Upper lobe of right lung (tissue), 1 donor: Measurements from ENCODE around the gene GRAMD2B. TPM values are rescaled to one million over a fixed set of nuclear protein-coding genes. Genes with fewer than 3 reads are reported as not detected.
"Not testable (repeated sequence)": the region's sequence is repeated elsewhere in the genome, so short reads cannot be mapped to it uniquely, and the experiment has no call there.

Experiments used
- ATAC-seq: fragments of 200-7000 bp; cut with Tn5 transposase; one replicate; pipeline ENCODE4 v1.9.1; 2020; ENCODE audit warnings: mild to moderate bottlenecking, moderate library complexity
- DNase-seq: peaks from one replicate; pipeline ENCODE4 v3.0.0-alpha.2; 2020
- H3K27ac ChIP-seq: fragments of 200-600 bp; one replicate; pipeline ENCODE4 v1.8.0; 2022
- H3K27me3 ChIP-seq: fragments of 200-600 bp; one replicate; pipeline ENCODE4 v1.8.0; 2022; ENCODE audit warnings: mild to moderate bottlenecking
- H3K36me3 ChIP-seq: fragments of 200-600 bp; one replicate; pipeline ENCODE4 v1.8.0; 2022
- H3K4me1 ChIP-seq: fragments of 200-600 bp; one replicate; pipeline ENCODE4 v1.8.0; 2022
- H3K4me3 ChIP-seq: fragments of 200-600 bp; one replicate; pipeline ENCODE4 v1.8.0; 2022; ENCODE audit warnings: mild to moderate bottlenecking
- H3K9me3 ChIP-seq: fragments of 200-600 bp; one replicate; pipeline ENCODE4 v1.8.0; 2022
- CTCF ChIP-seq: fragments of 200-600 bp; IDR thresholded peaks from one replicate; pipeline ENCODE4 v1.8.0; 2022; ENCODE audit warnings: antibody characterized with exemption
- intact Hi-C: fragments of 100-400 bp; cut with DNase I; formaldehyde crosslinking; loops from one replicate; pipeline ENCODE4 v1.11.0; 2022
- total RNA-seq: library from RNA; stranded (reverse); fragmentation: NEBNext Ultra II Directional; extraction: Animal tissue kit (Norgen Biotek cat#: 25700); gene quantifications from one replicate; pipeline ENCODE4 v1.2.1, GENCODE V29; 2021
- donor health status: DM: no; HTN: yes; CAD: no; lungs with severe emphysema.

The GRAMD2B gene
- total RNA-seq, 1 donor from 2014 or later, result 17.0 TPM

GRCh38 chr5:126516852-126517251 is 93.6 kb downstream of the GRAMD2B start:
- no peak for TF ChIP-seq CTCF
- Histone ChIP-seq H3K4me3 (no peak overlapping the region), H3K27me3 (no peaks in the 10 kb centered on the region), H3K27ac (no peak overlapping the region), H3K4me1 (peaks cover 41% of the 10 kb centered on the region), H3K9me3 (no peaks in the 10 kb centered on the region), H3K36me3 (no peaks in the 10 kb centered on the region)
- DNase-seq, result no peak
- intact Hi-C loops, result no loop called here
- no peak for ATAC-seq

- DNase-seq, result peak; percentile 86
- H3K4me3 ChIP-seq, H3K9me3 ChIP-seq, intact Hi-C loops, H3K27me3 ChIP-seq, H3K36me3 ChIP-seq: not testable (repeated sequence)
- Histone ChIP-seq H3K4me1 (peaks cover 53% of the 10 kb centered on the region), H3K27ac (peak overlapping the region; percentile 58)
- ATAC-seq, result peak; percentile 56
Observed at GRCh38 chr5:126519223-126519622, 96.0 kb downstream of the GRAMD2B start.

- Histone ChIP-seq H3K9me3 (no peaks in the 10 kb centered on the region), H3K36me3 (no peaks in the 10 kb centered on the region), H3K4me1 (peaks cover 53% of the 10 kb centered on the region), H3K27ac (peak overlapping the region; percentile 58), H3K27me3 (no peaks in the 10 kb centered on the region), H3K4me3 (no peak overlapping the region)
- DNase-seq (no peak), ATAC-seq (peak; percentile 10)
- intact Hi-C loops, result no loop called here
- no peak for TF ChIP-seq CTCF
Observed at GRCh38 chr5:126519637-126520592, 96.7 kb downstream of the GRAMD2B start.

- intact Hi-C loops, result no loop called here
- Histone ChIP-seq H3K4me1 (peaks cover 52% of the 10 kb centered on the region), H3K36me3 (no peaks in the 10 kb centered on the region), H3K27me3 (no peaks in the 10 kb centered on the region), H3K9me3 (no peaks in the 10 kb centered on the region), H3K4me3 (no peak overlapping the region), H3K27ac (peak overlapping the region; percentile 58)
- ATAC-seq, result no peak
- TF ChIP-seq CTCF, result no peak
- no peak for DNase-seq
Observed at GRCh38 chr5:126520593-126520953, 97.4 kb downstream of the GRAMD2B start.

- H3K27ac ChIP-seq, result no peak overlapping the region
- H3K27me3 ChIP-seq, result no peaks in the 10 kb centered on the region
- no peak for ATAC-seq
- no peaks in the 10 kb centered on the region for H3K9me3 ChIP-seq
- TF ChIP-seq CTCF, result no peak
- no peaks in the 10 kb centered on the region for H3K36me3 ChIP-seq
- H3K4me3 ChIP-seq, result no peak overlapping the region
- DNase-seq, result no peak
- H3K4me1 ChIP-seq, result peaks cover 58% of the 10 kb centered on the region
- intact Hi-C loops, result no loop called here
Observed at GRCh38 chr5:126521130-126521529, 97.9 kb downstream of the GRAMD2B start.

GRCh38 chr5:126523818-126524510 is 100.8 kb downstream of the GRAMD2B start:
- H3K4me1 ChIP-seq, result peaks cover 54% of the 10 kb centered on the region
- ATAC-seq, result peak; percentile 78

More at GRCh38 chr5:126523818-126524510, 100.8 kb downstream of the GRAMD2B start:
- H3K9me3 ChIP-seq, result no peaks in the 10 kb centered on the region
- DNase-seq, result no peak
- TF ChIP-seq CTCF, result no peak
- H3K4me3 ChIP-seq, result no peak overlapping the region
- intact Hi-C loops, result no loop called here
- no peaks in the 10 kb centered on the region for H3K36me3 ChIP-seq
- H3K27me3 ChIP-seq, result no peaks in the 10 kb centered on the region
- H3K27ac ChIP-seq, result peak overlapping the region; percentile 72
